Iris pigment epithelial cell (primary cell): ENCODE data around the gene ACTR2.
"Not testable (repeated sequence)": the region's sequence is repeated elsewhere in the genome, so short reads cannot be mapped to it uniquely, and the experiment has no call there.

Experiments
- DNase-seq: peaks from one replicate; pipeline ENCODE4 v3.0.0-alpha.2; 2011; ENCODE audit warnings: low read depth

The ACTR2 gene

GRCh38 chr2:65313954-65314256, 86.3 kb downstream of the ACTR2 start:
- DNase-seq = no peak

GRCh38 chr2:65314801-65315441, 87.3 kb downstream of the ACTR2 start:
- DNase-seq = no peak

GRCh38 chr2:65316072-65316471, 88.4 kb downstream of the ACTR2 start:
- DNase-seq = no peak

DNA sequence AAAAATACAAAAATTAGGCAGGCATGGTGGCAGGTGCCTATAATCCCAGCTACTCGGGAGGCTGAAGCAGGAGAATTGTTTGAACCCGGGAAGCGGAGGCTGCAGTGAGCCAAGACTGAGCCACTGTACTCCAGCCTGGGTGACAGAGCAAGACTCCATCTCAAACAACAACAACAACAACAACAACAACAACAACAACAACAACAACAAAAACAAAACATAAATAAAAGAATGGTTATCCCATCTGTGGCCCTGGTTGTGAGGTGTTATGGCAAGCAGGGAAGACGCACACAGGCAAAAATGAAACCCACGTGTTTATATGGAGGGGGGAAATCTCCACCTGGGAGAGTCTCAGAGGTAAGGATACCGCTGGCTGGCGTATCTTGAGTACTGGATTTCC, 89.7 kb downstream of the ACTR2 start:
- not testable (repeated sequence) for DNase-seq

DNA sequence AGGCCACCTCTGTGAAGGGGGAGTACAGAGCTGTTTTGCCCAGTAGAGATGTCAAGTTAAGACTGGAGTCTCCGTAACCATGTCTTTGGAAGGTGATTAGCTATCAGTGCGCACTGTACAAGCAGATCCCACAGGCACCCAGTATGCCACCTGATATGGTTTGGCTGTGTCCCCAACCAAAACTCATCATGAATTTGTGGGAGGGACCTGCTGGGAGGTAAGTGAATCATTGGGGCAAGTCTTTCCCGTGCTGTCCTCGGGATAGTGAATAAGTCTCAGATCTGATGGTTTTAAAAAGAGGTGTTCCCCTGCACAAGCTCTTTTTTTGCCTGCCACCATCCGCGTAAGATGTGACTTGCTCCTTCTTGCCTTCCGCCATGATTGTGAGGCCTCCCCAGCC, 90.2 kb downstream of the ACTR2 start:
- no peak for DNase-seq

DNA sequence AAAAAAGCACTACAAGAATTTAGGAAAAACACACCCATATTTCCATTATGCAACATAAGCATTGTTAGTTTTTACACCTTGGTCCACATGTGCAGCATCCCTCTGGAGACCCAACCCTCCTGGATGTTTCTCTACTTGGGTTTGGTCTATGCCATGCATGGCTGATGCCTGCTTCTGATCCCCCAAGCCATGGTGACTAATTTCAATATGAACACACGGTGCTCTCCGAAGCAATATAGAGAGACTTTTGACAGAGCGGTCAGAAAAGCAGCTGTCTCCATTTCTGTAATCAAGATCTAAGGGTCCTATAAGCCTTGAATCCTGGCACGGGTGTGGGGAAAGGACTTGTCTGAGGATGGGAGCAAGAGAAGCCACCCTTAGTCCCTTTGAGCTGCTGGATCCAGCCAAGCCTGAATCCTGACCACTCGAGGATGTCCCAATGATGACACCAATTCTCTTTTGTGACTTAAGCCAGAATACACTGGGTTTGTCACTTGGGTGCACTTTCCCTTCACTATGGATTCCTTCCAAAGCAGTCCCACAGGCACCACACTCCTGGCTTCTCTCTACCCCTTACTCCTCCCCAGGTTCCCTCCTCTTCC, 91.5 kb downstream of the ACTR2 start:
- DNase-seq = no peak

DNA sequence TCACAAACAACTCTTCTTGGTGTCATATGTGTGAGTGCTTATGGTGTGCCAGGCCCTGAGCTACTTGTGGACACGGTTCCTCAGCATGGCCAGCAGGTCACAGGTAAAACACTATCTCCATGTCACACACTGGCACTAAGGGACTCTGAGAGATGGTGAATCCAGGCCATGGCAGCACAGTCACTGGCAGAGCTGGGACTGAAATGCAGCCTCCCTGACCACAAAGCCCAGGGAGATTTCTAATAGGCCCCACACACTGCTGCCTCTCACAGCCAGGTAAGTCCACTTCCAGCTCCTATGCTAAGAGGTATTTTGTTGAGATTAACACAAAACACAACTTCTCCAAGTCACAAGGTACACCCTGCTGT, 92.0 kb downstream of the ACTR2 start:
- no peak for DNase-seq

- DNase-seq = peak; percentile 97
Observed at GRCh38 chr2:65320042-65320725, 92.6 kb downstream of the ACTR2 start.
